Transverse colon (tissue), 4 donors: Measurements from ENCODE around the gene LEP. TPM values are rescaled to one million over a fixed set of nuclear protein-coding genes. Genes with fewer than 3 reads are reported as not detected.
A peak's percentile ranks its signal among the peaks of the same experiment; 100 is the strongest.

ENCODE experiments used
- DNase-seq: peaks from one replicate; pipeline ENCODE4 v3.0.0-alpha.2; 2019
- H3K27ac ChIP-seq, 4 donors: fragments of 200-600 bp; sonication (generic); 2 replicates each; pipeline ENCODE4 v1.5.1; 2016 to 2018; ENCODE audit warnings: inconsistent platforms in 4 of 4
- H3K27me3 ChIP-seq: fragments of 200-600 bp; sonication (generic); 2 replicates; pipeline ENCODE4 v1.5.1; 2017; ENCODE audit warnings: inconsistent platforms
- H3K36me3 ChIP-seq, 4 donors: fragments of 200-600 bp; sonication (generic); 2 replicates each; pipeline ENCODE4 v1.5.1; 2017 to 2019; ENCODE audit warnings: inconsistent platforms in 4 of 4
- H3K4me1 ChIP-seq, 4 donors: fragments of 200-600 bp; sonication (generic); 2 replicates each; pipeline ENCODE4 v1.5.1; 2017 to 2020; ENCODE audit warnings: inconsistent platforms in 4 of 4
- H3K4me3 ChIP-seq, 4 donors: fragments of 200-600 bp; sonication (generic); 1 replicate in 1 of 4; 2 replicates in 3 of 4; pipeline versions ENCODE4 v1.5.1 to v1.6.1; 2017 to 2019; ENCODE audit warnings: inconsistent platforms in 4 of 4
- H3K9me3 ChIP-seq, 2 donors: fragments of 200-600 bp; sonication (generic); 2 replicates each; pipeline ENCODE4 v1.5.1; 2017 to 2019; ENCODE audit warnings: inconsistent platforms in 2 of 2
- CTCF ChIP-seq, 5 experiments: fragments of 200-600 bp in 3 of 5; fragments of 450-650 bp in 2 of 5; sonication (generic) in 3 of 5; IDR thresholded peaks; 1 replicate in 2 of 5; 2 replicates in 3 of 5; pipeline ENCODE4 v1.5.1; 2016 to 2017; ENCODE audit warnings: antibody characterized with exemption in 5 of 5, inconsistent platforms in 3 of 5, mild to moderate bottlenecking in 2 of 5, moderate library complexity in 1 of 5
- EP300 ChIP-seq: sonication (generic); formaldehyde crosslinking; IDR thresholded peaks from one replicate; pipeline ENCODE4 v1.6.1; 2017; ENCODE audit warnings: antibody characterized with exemption, low read depth
- POLR2A ChIP-seq: fragments of 450-650 bp; IDR thresholded peaks from one replicate; pipeline ENCODE4 v1.6.1; 2016; ENCODE audit warnings: antibody characterized with exemption, mild to moderate bottlenecking, moderate library complexity
- POLR2AphosphoS5 ChIP-seq, 3 donors: sonication (generic); formaldehyde crosslinking; IDR thresholded peaks; one replicate each; pipeline ENCODE4 v1.6.1; 2016; ENCODE audit warnings: antibody characterized with exemption in 3 of 3
- WGBS, 2 donors: methylation state at CpG; one replicate each; pipeline ENCODE4 v1.1.5; 2018; ENCODE audit warnings: low coverage in 1 of 2; 5-methylcytosine and 5-hydroxymethylcytosine counted together
- in situ Hi-C, 4 donors: fragments of 200-750 bp; cut with MboI; loops; one replicate each; pipeline versions ENCODE4 v1.15.0 to v1.15.1; 2017; ENCODE audit warnings: low sequenced_read_pairs in 3 of 4, low pct_ligation_motif_present in 1 of 4, low pct_unique_long_range_greater_than_20kb in 1 of 4
- intact Hi-C: fragments of 100-400 bp; cut with DNase I; formaldehyde crosslinking; loops from one replicate; pipeline ENCODE4 v1.15.1; 2023; ENCODE audit warnings: low total_unique reads
- total RNA-seq, 4 donors: library from RNA; depleted of rRNA; stranded (reverse); fragments of >200 nt; gene quantifications; one replicate each; pipeline ENCODE4 v1.1.0, GENCODE V29; 2016

The LEP gene
- total RNA-seq, 4 donors from 2014 or later: 1.1 to 10.8 TPM; not detected in 2

- Histone ChIP-seq H3K27ac (no peak overlapping the region), H3K27me3 (peaks cover 44% of the 10 kb centered on the region), H3K36me3 (no peaks in the 10 kb centered on the region), H3K4me1 (no peaks in the 10 kb centered on the region), H3K9me3 (no peaks in the 10 kb centered on the region), H3K4me3 (no peak overlapping the region)
- TF ChIP-seq EP300: no peak
- peak; percentile 97 to 98 (median 97) for TF ChIP-seq CTCF (IDR thresholded peaks at IDR 0.05)
- no peak for TF ChIP-seq POLR2A
- no peak for TF ChIP-seq POLR2AphosphoS5 (IDR thresholded peaks at IDR 0.05)
- in situ Hi-C loops: loop anchor here (5.0 to 10.0 kb wide), 5 partner anchors 75 to 505 kb away; no protein-coding TSS in a partner anchor
- WGBS, 2 donors: 30 to 54% methylated on average over 4 to 21 of the region's 28 CpGs
- DNase-seq: peak; percentile 62
- intact Hi-C loops: loop anchor here (5.0 kb wide), 2 partner anchors 72 to 502 kb away; no protein-coding TSS in a partner anchor
These were observed 31.6 kb upstream of the LEP start for GRCh38 chr7:128209229-128210035.

DNA sequence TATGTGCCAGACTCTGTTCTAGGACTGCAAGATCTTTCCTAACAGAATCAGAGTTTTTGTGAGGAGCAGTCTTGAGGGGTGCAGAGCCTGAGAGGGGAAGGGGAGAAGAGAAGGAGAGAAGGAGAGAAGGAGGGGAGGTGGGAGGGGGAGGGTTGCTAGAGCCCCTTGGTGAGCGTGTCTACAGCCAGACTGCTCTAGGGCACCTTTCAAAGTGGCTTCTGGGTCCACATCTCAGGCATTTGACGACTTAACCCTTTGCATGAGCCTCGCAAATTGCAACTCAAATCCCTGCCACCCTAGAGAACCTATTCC is 31.1 kb upstream of the LEP start:
- in situ Hi-C loops: loop anchor here in 2 of 4 donors (5.0 to 10.0 kb wide), 2 partner anchors 498 to 505 kb away; no protein-coding TSS in a partner anchor
- no peaks in the 10 kb centered on the region for H3K36me3 ChIP-seq
- no peak for DNase-seq
- 40% methylated on average over 3 of the region's 3 CpGs; no CpG with 5 or more reads in 1 of the 2 donors for WGBS, 2 donors
- peaks cover 39% of the 10 kb centered on the region for H3K27me3 ChIP-seq
- intact Hi-C loops: no loop called here
- H3K4me3 ChIP-seq: no peak overlapping the region
- TF ChIP-seq CTCF (IDR thresholded peaks at IDR 0.05): no peak
- TF ChIP-seq EP300: no peak
- TF ChIP-seq POLR2A: no peak
- TF ChIP-seq POLR2AphosphoS5 (IDR thresholded peaks at IDR 0.05): no peak
- H3K4me1 ChIP-seq: no peaks in the 10 kb centered on the region
- H3K9me3 ChIP-seq: no peaks in the 10 kb centered on the region
- no peak overlapping the region for H3K27ac ChIP-seq

- TF ChIP-seq CTCF (IDR thresholded peaks at IDR 0.05): no peak
- no peak for TF ChIP-seq POLR2AphosphoS5 (IDR thresholded peaks at IDR 0.05)
- TF ChIP-seq POLR2A: no peak
- no peak for TF ChIP-seq EP300
- Histone ChIP-seq H3K27me3 (peaks cover 34% of the 10 kb centered on the region), H3K4me3 (no peak overlapping the region), H3K9me3 (no peaks in the 10 kb centered on the region), H3K27ac (no peak overlapping the region), H3K36me3 (no peaks in the 10 kb centered on the region), H3K4me1 (no peaks in the 10 kb centered on the region)
- no peak for DNase-seq
- intact Hi-C loops (no loop called here), in situ Hi-C loops (loop anchor here in 2 of 4 donors (5.0 to 10.0 kb wide), 2 partner anchors 499 to 506 kb away; no protein-coding TSS in a partner anchor)
- 63 to 74% methylated on average over 3 to 19 of the region's 19 CpGs for WGBS, 2 donors
These were observed 30.2 kb upstream of the LEP start for GRCh38 chr7:128210590-128211570.

DNA sequence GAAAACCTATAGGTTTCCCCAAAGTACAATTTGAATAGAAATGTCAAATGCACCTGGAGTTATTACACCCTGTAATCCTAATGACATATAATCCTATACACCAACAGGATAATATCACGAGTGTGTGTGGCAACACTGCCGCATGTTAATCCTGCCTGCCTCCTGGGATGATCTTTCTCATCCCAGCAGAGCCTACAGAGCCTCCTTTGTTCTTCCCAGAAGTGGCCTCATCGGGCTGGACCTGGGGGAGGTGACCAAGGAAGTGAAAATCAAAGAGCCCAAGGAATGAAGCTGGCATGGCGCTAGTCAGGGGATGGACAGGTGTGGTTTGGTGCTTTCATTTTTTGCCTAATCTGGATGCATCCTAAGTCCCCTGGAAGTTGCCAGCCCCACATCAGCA is 29.5 kb upstream of the LEP start:
- H3K9me3 ChIP-seq: no peaks in the 10 kb centered on the region
- in situ Hi-C loops: loop anchor here in 2 of 4 donors (5.0 to 10.0 kb wide), 2 partner anchors 499 to 507 kb away; no protein-coding TSS in a partner anchor
- H3K36me3 ChIP-seq: no peaks in the 10 kb centered on the region
- no peak for DNase-seq
- WGBS, 2 donors: 14 to 54% methylated on average over 2 to 4 of the region's 4 CpGs
- H3K4me1 ChIP-seq: no peaks in the 10 kb centered on the region
- peaks cover 26% of the 10 kb centered on the region for H3K27me3 ChIP-seq
- TF ChIP-seq CTCF (IDR thresholded peaks at IDR 0.05): no peak
- TF ChIP-seq POLR2AphosphoS5 (IDR thresholded peaks at IDR 0.05): no peak
- TF ChIP-seq POLR2A: no peak
- TF ChIP-seq EP300: no peak
- no peak overlapping the region for H3K27ac ChIP-seq
- H3K4me3 ChIP-seq: no peak overlapping the region
- intact Hi-C loops: no loop called here
